Loucy (cell line): Measurements from ENCODE around the gene DNAH17.

Experiments
- CTCF ChIP-seq: fragments of 200-600 bp; sonication (generic); conservative IDR thresholded peaks from 2 replicates; pipeline ENCODE4 v1.5.1; 2014; ENCODE audit warnings: mild to moderate bottlenecking, antibody characterized with exemption, low read length
- EZH2phosphoT487 ChIP-seq: fragments of 200-600 bp; IDR thresholded peaks from 2 replicates; pipeline ENCODE4 v1.6.1; 2018; ENCODE audit warnings: antibody characterized with exemption, mild to moderate bottlenecking, moderate library complexity, borderline replicate concordance

GRCh38 chr17:78605886-78606285, 28.7 kb upstream of the DNAH17 start:
- TF ChIP-seq CTCF (no peak), EZH2phosphoT487 (no peak)
